Measurements from ENCODE around the gene SPEG.

DNA sequence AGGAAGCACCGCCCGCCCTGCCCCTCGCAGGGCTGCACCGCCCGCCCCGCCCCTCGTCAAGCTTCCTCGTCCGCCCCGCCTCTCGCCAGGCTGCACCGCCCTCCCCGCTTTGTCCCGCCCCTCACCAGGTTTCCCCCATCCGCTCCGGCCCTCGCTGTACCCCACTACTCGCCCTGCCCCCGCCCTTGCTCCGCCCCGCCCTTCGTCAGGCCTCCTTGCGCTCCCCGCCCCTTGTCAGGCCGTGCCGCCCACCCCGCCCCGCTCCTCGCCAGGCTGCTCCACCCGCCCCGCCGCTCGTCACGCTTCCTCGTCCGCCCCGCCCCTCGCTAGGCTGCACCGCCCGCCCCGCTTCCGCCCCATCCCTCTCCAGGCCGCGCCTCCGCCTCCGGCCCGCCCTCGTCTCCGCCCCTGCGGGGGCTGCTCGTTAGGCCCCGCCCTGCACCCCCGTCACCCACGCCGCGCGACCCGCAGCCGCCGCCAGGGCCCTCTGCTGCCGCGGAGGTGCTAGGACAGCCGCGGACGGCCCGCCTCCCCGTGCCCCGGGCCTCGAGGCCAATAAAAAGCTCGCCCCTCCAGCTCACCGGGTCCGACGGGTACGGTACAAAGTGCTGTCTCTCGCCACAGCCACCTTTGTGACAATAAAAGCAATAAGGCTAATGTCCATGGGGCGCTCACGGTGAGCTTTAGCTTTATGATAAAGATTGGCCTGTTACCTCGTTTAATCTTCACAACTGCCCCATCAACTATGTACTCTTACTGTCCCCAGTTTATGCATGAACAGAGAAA, 46.3 kb upstream of the SPEG start:
- TF ChIP-seq GATA3 (IDR thresholded peaks at IDR 0.05; ENCODE audit: low read depth, low read length) = no peak
- no peak for TF ChIP-seq GATA2 (IDR thresholded peaks at IDR 0.05; ENCODE audit: low read depth, low read length)
